PFSK-1 (cell line): ENCODE measurements around the gene TEX53.

ENCODE experiments used
- FOXP2 ChIP-seq: optimal IDR thresholded peaks from 2 replicates; pipeline ENCODE3; 2011; ENCODE audit warnings: borderline replicate concordance, control low read depth, inconsistent platforms; ENCODE audit not compliant: insufficient read depth; ENCODE audit errors: extremely low read length, extremely low read depth
- POLR2AphosphoS5 ChIP-seq: IDR thresholded peaks from 2 replicates; pipeline ENCODE4 v1.6.1; 2012; ENCODE audit warnings: low read depth, mild to moderate bottlenecking, control low read depth, low read length, moderate library complexity
- REST ChIP-seq, 2 experiments: IDR thresholded peaks; 2 replicates each; pipeline versions ENCODE4 v1.6.1 to v1.8.0; 2011 to 2012; ENCODE audit warnings: low read depth in 2 of 2, low read length in 2 of 2, control low read depth in 1 of 2, inconsistent platforms in 1 of 2, mild to moderate bottlenecking in 1 of 2, moderate library complexity in 1 of 2; ENCODE audit not compliant: insufficient read depth in 1 of 2
- SIN3A ChIP-seq: IDR thresholded peaks from 2 replicates; pipeline ENCODE4 v1.6.1; 2012; ENCODE audit warnings: mild to moderate bottlenecking, low read length, moderate library complexity, borderline replicate concordance; ENCODE audit not compliant: insufficient read depth
- TAF1 ChIP-seq: IDR thresholded peaks from 2 replicates; pipeline ENCODE4 v1.6.1; 2012; ENCODE audit warnings: low read length, control low read depth, borderline replicate concordance; ENCODE audit not compliant: insufficient read depth

Gene TEX53

DNA sequence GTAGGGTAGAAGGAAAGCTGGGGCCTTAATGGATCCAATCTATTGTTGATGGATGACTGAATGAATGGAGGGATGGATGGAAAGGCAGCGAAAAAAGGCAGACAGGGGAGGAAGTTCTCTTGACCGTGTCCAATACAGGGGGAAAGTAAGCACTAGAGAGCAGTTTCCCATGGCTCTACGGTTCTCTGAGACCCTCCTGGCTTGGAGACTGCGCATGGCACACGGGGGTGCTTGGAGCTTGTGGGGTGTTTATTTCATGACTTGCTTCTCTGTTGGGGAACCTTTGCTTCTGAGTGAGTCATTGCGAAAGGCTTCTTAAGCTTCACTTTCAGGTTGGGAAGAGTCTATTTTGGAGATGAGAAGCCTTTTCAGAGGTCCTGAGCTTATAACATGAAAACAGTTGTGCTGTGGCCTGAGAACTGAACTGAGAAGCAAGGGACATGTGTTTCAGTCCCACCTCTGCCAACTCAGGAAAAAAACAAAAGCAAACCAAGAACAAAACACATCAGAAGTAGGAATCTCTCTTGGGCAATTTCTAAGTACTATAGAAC is 37.2 kb upstream of the TEX53 start:
- no peak for TF ChIP-seq SIN3A
- no peak for TF ChIP-seq FOXP2
- no peak for TF ChIP-seq TAF1

DNA sequence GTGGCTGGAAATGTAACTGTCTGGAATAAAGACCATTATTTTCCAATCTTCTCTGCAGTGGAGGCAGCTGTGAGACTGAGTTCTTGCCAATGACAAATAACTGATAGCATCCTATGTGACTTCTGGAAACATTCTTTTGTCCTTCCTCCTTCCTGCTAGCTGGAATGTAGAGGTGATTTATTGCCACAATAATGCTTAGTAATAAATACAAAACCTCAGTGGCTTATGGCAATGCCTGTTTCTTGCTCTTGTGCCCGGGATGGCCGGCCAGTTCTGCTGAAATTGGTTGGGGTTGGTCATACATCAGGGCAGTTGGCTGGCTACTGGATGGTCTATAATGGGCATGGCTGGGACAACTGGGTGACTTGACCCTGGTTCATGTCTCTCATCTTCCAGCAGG is 36.5 kb upstream of the TEX53 start:
- TF ChIP-seq SIN3A (no peak), POLR2AphosphoS5 (no peak), REST (IDR thresholded peaks at IDR 0.05; ENCODE audit: insufficient read depth in 1 of 2, low read depth in 2 of 2, low read length in 2 of 2) (no peak), FOXP2 (no peak), TAF1 (no peak)

- TF ChIP-seq FOXP2 = no peak
- TF ChIP-seq SIN3A = no peak
- no peak for TF ChIP-seq POLR2AphosphoS5
- no peak for TF ChIP-seq TAF1
- TF ChIP-seq REST (IDR thresholded peaks at IDR 0.05; ENCODE audit: insufficient read depth in 1 of 2, low read depth in 2 of 2, low read length in 2 of 2) = no peak
Measured at GRCh38 chr9:114693248-114693855, 35.7 kb upstream of the TEX53 start.

DNA sequence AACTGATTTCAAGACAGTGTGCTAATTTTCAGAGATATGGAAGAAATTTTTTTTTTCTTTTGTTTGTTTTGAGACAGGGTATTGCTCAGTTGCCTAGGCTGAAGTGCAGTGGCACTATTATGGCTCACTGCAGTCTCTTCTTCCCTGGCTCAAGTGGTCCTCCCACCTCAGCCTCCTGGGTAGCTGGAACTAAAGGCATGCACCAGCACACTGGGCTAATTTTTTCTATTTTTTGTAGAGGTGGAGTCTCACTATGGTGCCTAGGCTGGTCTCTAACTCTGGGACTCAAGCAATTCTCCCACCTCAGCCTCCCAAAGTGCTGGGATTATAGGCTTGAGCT is 34.3 kb upstream of the TEX53 start:
- no peak for TF ChIP-seq SIN3A
- no peak for TF ChIP-seq POLR2AphosphoS5
- TF ChIP-seq TAF1 = no peak
- TF ChIP-seq REST (IDR thresholded peaks at IDR 0.05; ENCODE audit: insufficient read depth in 1 of 2, low read depth in 2 of 2, low read length in 2 of 2) = no peak
- no peak for TF ChIP-seq FOXP2

- TF ChIP-seq TAF1 (no peak), POLR2AphosphoS5 (no peak)
Measured at GRCh38 chr9:114691046-114691955, 33.7 kb upstream of the TEX53 start.

DNA sequence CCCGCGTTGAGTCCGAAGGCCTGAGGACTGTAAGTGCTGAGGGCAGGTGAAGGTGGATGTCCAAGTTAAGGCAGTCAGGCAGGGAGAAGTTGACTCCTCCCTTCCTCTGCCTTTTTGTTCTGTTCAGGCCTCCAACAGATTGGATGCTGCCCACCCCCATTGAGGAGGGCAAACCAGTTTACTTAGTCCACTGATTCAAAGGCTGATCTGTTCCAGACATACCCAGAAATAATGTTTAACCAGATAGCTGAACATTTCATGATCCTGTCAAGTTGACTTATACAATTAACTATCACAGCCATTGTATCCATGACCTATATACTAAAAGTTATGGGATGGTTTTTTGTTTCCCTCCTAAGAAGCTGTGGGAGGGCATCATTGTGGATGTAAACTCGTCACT is 32.7 kb upstream of the TEX53 start:
- TF ChIP-seq FOXP2 (no peak), REST (IDR thresholded peaks at IDR 0.05; ENCODE audit: insufficient read depth in 1 of 2, low read depth in 2 of 2, low read length in 2 of 2) (no peak), SIN3A (no peak), POLR2AphosphoS5 (no peak), TAF1 (no peak)
